Mesothelial cell of epicardium (in vitro differentiated cells): ENCODE data around the gene SMARCAD1. TPM values are rescaled to one million over a fixed set of nuclear protein-coding genes. Genes with fewer than 3 reads are reported as not detected.

Experiments
- DNase-seq, 2 experiments: peaks; one replicate each; pipeline ENCODE4 v3.0.0; 2021; ENCODE audit warnings: low spot score in 2 of 2; ENCODE audit not compliant: unreplicated experiment in 2 of 2
- H3K27ac Mint-ChIP-seq: 2 replicates; pipeline ENCODE4 v1.8.0; 2021; ENCODE audit warnings: mixed read lengths
- H3K27me3 Mint-ChIP-seq: 2 replicates; pipeline ENCODE4 v1.8.0; 2021; ENCODE audit warnings: low read depth, mixed read lengths
- H3K36me3 Mint-ChIP-seq: 2 replicates; pipeline ENCODE4 v1.8.0; 2021; ENCODE audit warnings: mixed read lengths
- H3K4me1 Mint-ChIP-seq: 2 replicates; pipeline ENCODE4 v1.8.0; 2021; ENCODE audit warnings: mixed read lengths
- H3K4me3 Mint-ChIP-seq: 2 replicates; pipeline ENCODE4 v1.8.0; 2021; ENCODE audit warnings: mild to moderate bottlenecking, moderate library complexity, mixed read lengths
- H3K9me3 Mint-ChIP-seq: 2 replicates; pipeline ENCODE4 v1.8.0; 2021; ENCODE audit warnings: mixed read lengths
- total RNA-seq: library from RNA; stranded (reverse); gene quantifications from 3 replicates; pipeline ENCODE4 v1.2.1, GENCODE V29; 2021
- TF ChIP-seq, protein P1 (sequence below): fragments of 200-600 bp; sonication (generic); IDR thresholded peaks from one replicate; pipeline ENCODE4 v1.5.0; 2021; ENCODE audit warnings: antibody characterized with exemption; ENCODE audit not compliant: unreplicated experiment

SMARCAD1 gene
- total RNA-seq, 1 donor from 2014 or later, result 63.6 TPM

GRCh38 chr4:94228493-94229216 lies 21.0 kb downstream of the SMARCAD1 start:
- Mint-ChIP-seq H3K36me3 (peaks cover 34% of the 10 kb centered on the region), H3K27me3 (no peaks in the 10 kb centered on the region), H3K4me3 (no peak overlapping the region), H3K9me3 (no peaks in the 10 kb centered on the region), H3K4me1 (no peaks in the 10 kb centered on the region), H3K27ac (no peak overlapping the region)
- TF ChIP-seq, protein P1, sequence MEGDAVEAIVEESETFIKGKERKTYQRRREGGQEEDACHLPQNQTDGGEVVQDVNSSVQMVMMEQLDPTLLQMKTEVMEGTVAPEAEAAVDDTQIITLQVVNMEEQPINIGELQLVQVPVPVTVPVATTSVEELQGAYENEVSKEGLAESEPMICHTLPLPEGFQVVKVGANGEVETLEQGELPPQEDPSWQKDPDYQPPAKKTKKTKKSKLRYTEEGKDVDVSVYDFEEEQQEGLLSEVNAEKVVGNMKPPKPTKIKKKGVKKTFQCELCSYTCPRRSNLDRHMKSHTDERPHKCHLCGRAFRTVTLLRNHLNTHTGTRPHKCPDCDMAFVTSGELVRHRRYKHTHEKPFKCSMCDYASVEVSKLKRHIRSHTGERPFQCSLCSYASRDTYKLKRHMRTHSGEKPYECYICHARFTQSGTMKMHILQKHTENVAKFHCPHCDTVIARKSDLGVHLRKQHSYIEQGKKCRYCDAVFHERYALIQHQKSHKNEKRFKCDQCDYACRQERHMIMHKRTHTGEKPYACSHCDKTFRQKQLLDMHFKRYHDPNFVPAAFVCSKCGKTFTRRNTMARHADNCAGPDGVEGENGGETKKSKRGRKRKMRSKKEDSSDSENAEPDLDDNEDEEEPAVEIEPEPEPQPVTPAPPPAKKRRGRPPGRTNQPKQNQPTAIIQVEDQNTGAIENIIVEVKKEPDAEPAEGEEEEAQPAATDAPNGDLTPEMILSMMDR, result no peak
- no peak for DNase-seq

DNA sequence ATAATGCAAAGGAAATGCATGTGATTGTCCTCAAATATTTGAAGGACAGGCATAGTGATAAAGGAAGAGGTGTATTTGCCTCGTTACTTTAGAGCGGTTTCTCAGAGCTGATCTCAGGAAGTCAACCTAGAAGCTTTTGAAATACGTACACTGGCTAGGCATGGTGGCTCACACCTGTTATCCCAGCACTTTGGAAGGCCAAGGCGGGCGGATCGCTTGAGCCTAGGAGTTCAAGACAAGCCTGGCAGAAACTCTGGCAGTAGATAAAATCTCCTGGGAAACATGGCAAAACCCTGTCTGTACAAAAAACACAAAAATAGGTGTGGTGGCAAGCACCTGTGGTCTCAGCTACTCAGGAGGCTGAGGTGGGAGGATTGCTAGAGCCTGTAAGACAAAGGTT lies 24.9 kb downstream of the SMARCAD1 start:
- Mint-ChIP-seq H3K4me3 (no peak overlapping the region), H3K27me3 (no peaks in the 10 kb centered on the region), H3K4me1 (no peaks in the 10 kb centered on the region), H3K9me3 (no peaks in the 10 kb centered on the region), H3K36me3 (peaks cover 21% of the 10 kb centered on the region), H3K27ac (no peak overlapping the region)
- TF ChIP-seq, protein P1, result no peak
- DNase-seq, result no peak

DNA sequence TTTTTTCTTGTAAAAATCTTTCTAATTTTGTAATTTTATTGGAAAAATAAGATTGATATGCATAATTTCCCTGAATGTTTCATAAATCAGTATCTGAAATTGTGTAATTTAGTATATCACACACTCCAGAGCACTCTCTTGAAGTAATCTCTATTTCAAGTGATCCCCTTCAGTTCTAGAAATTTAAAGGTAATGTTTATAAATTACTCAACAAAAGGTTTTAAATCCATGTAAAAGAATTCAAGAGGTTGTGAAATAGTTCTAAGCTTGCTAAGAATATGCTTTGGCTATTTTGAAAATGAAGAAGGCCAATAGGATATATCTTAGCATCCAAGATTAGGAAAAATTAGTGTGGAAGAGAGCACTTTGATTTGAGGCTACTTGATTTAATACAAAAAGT lies 28.2 kb downstream of the SMARCAD1 start:
- no peaks in the 10 kb centered on the region for H3K4me1 Mint-ChIP-seq
- H3K4me3 Mint-ChIP-seq, result no peak overlapping the region
- TF ChIP-seq, protein P1, result no peak
- H3K27me3 Mint-ChIP-seq, result no peaks in the 10 kb centered on the region
- H3K9me3 Mint-ChIP-seq, result no peaks in the 10 kb centered on the region
- no peak overlapping the region for H3K27ac Mint-ChIP-seq
- peaks cover 10% of the 10 kb centered on the region for H3K36me3 Mint-ChIP-seq
- DNase-seq, result no peak

- Mint-ChIP-seq H3K27ac (no peak overlapping the region), H3K4me1 (no peaks in the 10 kb centered on the region), H3K27me3 (no peaks in the 10 kb centered on the region), H3K9me3 (no peaks in the 10 kb centered on the region), H3K4me3 (no peak overlapping the region), H3K36me3 (peaks cover 21% of the 10 kb centered on the region)
- DNase-seq, result no peak
- TF ChIP-seq, protein P1, result no peak
Observed at GRCh38 chr4:94237271-94237670, 29.6 kb downstream of the SMARCAD1 start.

DNA sequence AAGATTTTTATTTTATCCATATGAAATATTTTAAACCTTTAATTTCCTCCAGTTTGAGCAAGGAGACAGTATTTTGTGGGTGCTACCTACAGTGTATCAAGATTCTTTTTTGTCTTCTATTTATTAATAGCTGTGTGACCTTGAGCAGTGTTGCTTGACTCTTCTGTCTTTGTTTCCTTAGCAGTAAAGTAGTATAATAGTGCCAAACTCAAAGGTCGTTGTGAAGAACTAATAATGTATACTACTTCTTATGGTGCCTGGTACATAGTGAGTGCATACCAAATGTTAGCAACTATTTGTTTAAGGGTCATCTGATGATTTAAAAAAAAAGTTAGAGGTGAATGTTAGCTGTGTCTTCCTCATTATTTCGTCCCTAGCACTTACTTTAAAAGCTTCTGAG lies 30.5 kb downstream of the SMARCAD1 start:
- no peak for DNase-seq
- no peaks in the 10 kb centered on the region for H3K9me3 Mint-ChIP-seq

More for the DNA sequence above, 30.5 kb downstream of the SMARCAD1 start:
- no peak overlapping the region for H3K27ac Mint-ChIP-seq
- H3K36me3 Mint-ChIP-seq, result peaks cover 27% of the 10 kb centered on the region
- H3K4me1 Mint-ChIP-seq, result no peaks in the 10 kb centered on the region
- no peak overlapping the region for H3K4me3 Mint-ChIP-seq
- TF ChIP-seq, protein P1, result no peak
- H3K27me3 Mint-ChIP-seq, result no peaks in the 10 kb centered on the region
